ENCODE results near the gene RELN.

GRCh38 chr7:103731169-103731568, 258.3 kb downstream of the RELN start:
- no peak for TF ChIP-seq POLR2A (IDR thresholded peaks at IDR 0.05)
- no peak for TF ChIP-seq CTCF (IDR thresholded peaks at IDR 0.05)

Measured in lower leg skin (tissue), 3 donors.